ENCODE data around the gene EPHB2.

DNA sequence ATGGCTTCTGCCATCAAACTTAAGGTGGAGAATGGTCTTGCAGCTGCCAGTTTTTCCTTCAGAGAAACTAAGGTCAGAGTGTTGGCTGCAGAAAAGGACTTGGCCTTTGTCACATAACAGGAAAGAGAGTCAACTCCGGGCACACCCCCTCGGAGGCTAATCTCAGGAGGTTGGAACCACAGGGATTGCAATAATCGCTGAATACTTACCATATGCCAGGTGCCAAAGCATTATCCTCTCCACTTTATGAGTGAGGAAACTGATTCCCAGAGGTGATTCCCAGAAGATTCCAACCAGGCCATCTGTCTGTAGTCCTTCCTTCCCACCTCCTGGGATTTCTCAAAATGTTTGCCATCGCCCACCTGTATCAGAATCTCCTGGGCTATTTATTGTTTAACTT lies 208.0 kb downstream of the EPHB2 start:
- TF ChIP-seq, protein P1, sequence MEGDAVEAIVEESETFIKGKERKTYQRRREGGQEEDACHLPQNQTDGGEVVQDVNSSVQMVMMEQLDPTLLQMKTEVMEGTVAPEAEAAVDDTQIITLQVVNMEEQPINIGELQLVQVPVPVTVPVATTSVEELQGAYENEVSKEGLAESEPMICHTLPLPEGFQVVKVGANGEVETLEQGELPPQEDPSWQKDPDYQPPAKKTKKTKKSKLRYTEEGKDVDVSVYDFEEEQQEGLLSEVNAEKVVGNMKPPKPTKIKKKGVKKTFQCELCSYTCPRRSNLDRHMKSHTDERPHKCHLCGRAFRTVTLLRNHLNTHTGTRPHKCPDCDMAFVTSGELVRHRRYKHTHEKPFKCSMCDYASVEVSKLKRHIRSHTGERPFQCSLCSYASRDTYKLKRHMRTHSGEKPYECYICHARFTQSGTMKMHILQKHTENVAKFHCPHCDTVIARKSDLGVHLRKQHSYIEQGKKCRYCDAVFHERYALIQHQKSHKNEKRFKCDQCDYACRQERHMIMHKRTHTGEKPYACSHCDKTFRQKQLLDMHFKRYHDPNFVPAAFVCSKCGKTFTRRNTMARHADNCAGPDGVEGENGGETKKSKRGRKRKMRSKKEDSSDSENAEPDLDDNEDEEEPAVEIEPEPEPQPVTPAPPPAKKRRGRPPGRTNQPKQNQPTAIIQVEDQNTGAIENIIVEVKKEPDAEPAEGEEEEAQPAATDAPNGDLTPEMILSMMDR (IDR thresholded peaks at IDR 0.05) = no peak
- no peak for TF ChIP-seq EP300 (IDR thresholded peaks at IDR 0.05)
- no peak for TF ChIP-seq POLR2A (IDR thresholded peaks at IDR 0.05)
